IPS-18a (cell line): ENCODE measurements around the gene LAMA2.

Experiments used
- H3K27ac ChIP-seq: one replicate; pipeline ENCODE4 v1.5.1; 2013; ENCODE audit warnings: low read length
- H3K27me3 ChIP-seq: one replicate; pipeline ENCODE4 v1.6.1; 2013; ENCODE audit warnings: mild to moderate bottlenecking, low read length; ENCODE audit not compliant: control insufficient read depth, insufficient read depth
- H3K36me3 ChIP-seq: one replicate; pipeline ENCODE4 v1.6.1; 2013; ENCODE audit warnings: low read depth, low read length; ENCODE audit not compliant: control insufficient read depth
- H3K4me1 ChIP-seq: one replicate; pipeline ENCODE4 v1.6.1; 2013; ENCODE audit warnings: low read depth, low read length; ENCODE audit not compliant: control insufficient read depth
- H3K4me3 ChIP-seq: one replicate; pipeline ENCODE4 v1.5.1; 2013; ENCODE audit warnings: low read length
- H3K9ac ChIP-seq: one replicate; pipeline ENCODE4 v1.6.1; 2013; ENCODE audit warnings: mild to moderate bottlenecking, low read length, moderate library complexity
- H3K9me3 ChIP-seq: one replicate; pipeline ENCODE4 v1.6.1; 2013; ENCODE audit warnings: low read depth, low read length; ENCODE audit not compliant: control insufficient read depth

Gene LAMA2

GRCh38 chr6:129364767-129365166, 481.8 kb downstream of the LAMA2 start:
- H3K36me3 ChIP-seq = no peaks in the 10 kb centered on the region
- H3K27me3 ChIP-seq = no peaks in the 10 kb centered on the region
- H3K4me3 ChIP-seq = no peak overlapping the region
- no peaks in the 10 kb centered on the region for H3K9me3 ChIP-seq
- H3K9ac ChIP-seq = no peak overlapping the region
- H3K27ac ChIP-seq = no peak overlapping the region
- H3K4me1 ChIP-seq = no peaks in the 10 kb centered on the region

GRCh38 chr6:129368076-129368475, 485.1 kb downstream of the LAMA2 start:
- H3K4me1 ChIP-seq = peaks cover 8% of the 10 kb centered on the region
- no peak overlapping the region for H3K4me3 ChIP-seq
- H3K36me3 ChIP-seq = no peaks in the 10 kb centered on the region
- H3K9ac ChIP-seq = no peak overlapping the region
- no peaks in the 10 kb centered on the region for H3K9me3 ChIP-seq
- no peaks in the 10 kb centered on the region for H3K27me3 ChIP-seq
- H3K27ac ChIP-seq = no peak overlapping the region

- H3K36me3 ChIP-seq = no peaks in the 10 kb centered on the region
- no peaks in the 10 kb centered on the region for H3K9me3 ChIP-seq
- no peaks in the 10 kb centered on the region for H3K27me3 ChIP-seq
- H3K9ac ChIP-seq = no peak overlapping the region
- no peak overlapping the region for H3K27ac ChIP-seq
- no peak overlapping the region for H3K4me3 ChIP-seq
- H3K4me1 ChIP-seq = peaks cover 8% of the 10 kb centered on the region
Measured at GRCh38 chr6:129368970-129369369, 486.0 kb downstream of the LAMA2 start.

- Histone ChIP-seq H3K4me3 (no peak overlapping the region), H3K27me3 (no peaks in the 10 kb centered on the region), H3K4me1 (peaks cover 8% of the 10 kb centered on the region), H3K36me3 (no peaks in the 10 kb centered on the region), H3K27ac (no peak overlapping the region), H3K9ac (no peak overlapping the region), H3K9me3 (no peaks in the 10 kb centered on the region)
Measured at GRCh38 chr6:129369737-129370136, 486.8 kb downstream of the LAMA2 start.

- Histone ChIP-seq H3K36me3 (no peaks in the 10 kb centered on the region), H3K9ac (no peak overlapping the region), H3K27ac (no peak overlapping the region), H3K4me1 (peaks cover 8% of the 10 kb centered on the region), H3K9me3 (no peaks in the 10 kb centered on the region), H3K4me3 (no peak overlapping the region), H3K27me3 (no peaks in the 10 kb centered on the region)
Measured at GRCh38 chr6:129370268-129370916, 487.5 kb downstream of the LAMA2 start.

GRCh38 chr6:129381885-129382284, 498.9 kb downstream of the LAMA2 start:
- Histone ChIP-seq H3K27me3 (no peaks in the 10 kb centered on the region), H3K9ac (no peak overlapping the region), H3K36me3 (no peaks in the 10 kb centered on the region), H3K4me1 (no peaks in the 10 kb centered on the region), H3K4me3 (no peak overlapping the region), H3K27ac (no peak overlapping the region), H3K9me3 (no peaks in the 10 kb centered on the region)

GRCh38 chr6:129382916-129383315, 500.0 kb downstream of the LAMA2 start:
- H3K27me3 ChIP-seq = no peaks in the 10 kb centered on the region
- H3K4me3 ChIP-seq = no peak overlapping the region
- no peak overlapping the region for H3K27ac ChIP-seq
- H3K4me1 ChIP-seq = no peaks in the 10 kb centered on the region
- H3K36me3 ChIP-seq = no peaks in the 10 kb centered on the region
- no peak overlapping the region for H3K9ac ChIP-seq
- no peaks in the 10 kb centered on the region for H3K9me3 ChIP-seq

GRCh38 chr6:129385117-129385516, 502.2 kb downstream of the LAMA2 start:
- no peak overlapping the region for H3K27ac ChIP-seq
- no peaks in the 10 kb centered on the region for H3K4me1 ChIP-seq
- H3K36me3 ChIP-seq = no peaks in the 10 kb centered on the region
- H3K9me3 ChIP-seq = no peaks in the 10 kb centered on the region
- H3K27me3 ChIP-seq = no peaks in the 10 kb centered on the region
- H3K4me3 ChIP-seq = no peak overlapping the region
- no peak overlapping the region for H3K9ac ChIP-seq

GRCh38 chr6:129390900-129391299, 508.0 kb downstream of the LAMA2 start:
- no peak overlapping the region for H3K4me3 ChIP-seq
- H3K9ac ChIP-seq = no peak overlapping the region
- H3K9me3 ChIP-seq = no peaks in the 10 kb centered on the region
- no peak overlapping the region for H3K27ac ChIP-seq
- H3K4me1 ChIP-seq = no peaks in the 10 kb centered on the region
- no peaks in the 10 kb centered on the region for H3K36me3 ChIP-seq
- no peaks in the 10 kb centered on the region for H3K27me3 ChIP-seq

- H3K27ac ChIP-seq = no peak overlapping the region
- H3K4me3 ChIP-seq = no peak overlapping the region
- H3K9me3 ChIP-seq = no peaks in the 10 kb centered on the region
- no peaks in the 10 kb centered on the region for H3K36me3 ChIP-seq
- no peak overlapping the region for H3K9ac ChIP-seq
- no peaks in the 10 kb centered on the region for H3K4me1 ChIP-seq
- H3K27me3 ChIP-seq = no peaks in the 10 kb centered on the region
Measured at GRCh38 chr6:129393654-129394053, 510.7 kb downstream of the LAMA2 start.

GRCh38 chr6:129398764-129399163, 515.8 kb downstream of the LAMA2 start:
- H3K36me3 ChIP-seq = no peaks in the 10 kb centered on the region
- H3K4me1 ChIP-seq = no peaks in the 10 kb centered on the region
- no peaks in the 10 kb centered on the region for H3K27me3 ChIP-seq
- no peaks in the 10 kb centered on the region for H3K9me3 ChIP-seq
- H3K27ac ChIP-seq = no peak overlapping the region
- no peak overlapping the region for H3K4me3 ChIP-seq
- no peak overlapping the region for H3K9ac ChIP-seq

- Histone ChIP-seq H3K4me3 (no peak overlapping the region), H3K27me3 (no peaks in the 10 kb centered on the region)
Measured at GRCh38 chr6:129402244-129402643, 519.3 kb downstream of the LAMA2 start.

More at GRCh38 chr6:129402244-129402643, 519.3 kb downstream of the LAMA2 start:
- H3K27ac ChIP-seq = no peak overlapping the region
- no peaks in the 10 kb centered on the region for H3K9me3 ChIP-seq
- no peak overlapping the region for H3K9ac ChIP-seq
- no peaks in the 10 kb centered on the region for H3K4me1 ChIP-seq
- H3K36me3 ChIP-seq = no peaks in the 10 kb centered on the region
